GM19452 (cell line): Measurements from ENCODE around the gene NOP10.
"Not testable (repeated sequence)": the region's sequence is repeated elsewhere in the genome, so short reads cannot be mapped to it uniquely, and the experiment has no call there.

Experiments used
- ATAC-seq: cut with Tn5 transposase; IDR thresholded peaks from one replicate; pipeline ENCODE4 v1.9.1; 2021; ENCODE audit not compliant: unreplicated experiment

Gene NOP10

DNA sequence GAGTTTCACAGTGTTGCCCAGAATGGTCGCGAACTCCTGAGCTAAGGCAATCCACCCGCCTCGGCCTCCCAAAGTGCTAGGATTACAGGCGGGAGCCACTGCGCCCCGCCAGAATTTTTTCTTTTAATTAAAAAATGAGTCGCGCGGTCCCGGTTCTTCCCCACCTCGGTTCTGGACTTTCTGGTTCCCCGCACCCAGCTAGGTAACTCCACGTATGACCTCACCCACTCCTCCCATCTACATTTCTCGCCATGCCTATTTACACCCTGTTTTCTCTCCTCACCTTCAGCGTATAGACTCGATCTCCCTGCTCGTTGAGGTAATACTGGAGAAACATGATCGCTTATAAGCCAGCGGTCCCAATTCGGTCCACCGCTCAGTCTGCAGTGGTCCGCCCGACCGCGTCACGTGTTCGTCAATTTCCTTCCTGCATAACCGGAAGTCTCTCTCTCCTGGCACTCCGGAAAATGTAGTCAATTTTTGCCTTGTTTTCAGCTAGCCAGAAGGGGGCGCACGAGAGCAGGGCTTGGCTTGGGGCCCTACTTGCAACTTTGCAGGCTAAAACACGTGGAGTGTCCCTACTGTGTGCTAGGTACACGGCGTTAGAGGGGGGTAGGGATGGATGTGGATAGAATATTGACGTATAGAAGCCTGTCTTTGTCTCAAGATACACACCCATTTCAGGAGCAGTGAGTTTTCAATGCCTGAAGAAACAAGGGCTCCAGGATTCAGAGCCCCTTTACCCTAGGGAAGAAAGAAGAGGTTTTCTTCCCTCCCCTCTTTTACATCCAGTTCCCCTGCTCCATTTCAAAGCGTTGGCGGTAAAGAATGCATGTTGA is at the start of gene NOP10, which contains the start of gene NUTM1:
Gene NOP10 (minus strand): TSS at position 400 of the 839 bp plus-strand sequence. CDS start 63 bp downstream, at position 337.
Gene NUTM1 (plus strand): TSS at position 579 of the 839 bp plus-strand sequence. CDS start 382 bp downstream, outside the sequence.
- ATAC-seq = peak; percentile 89

DNA sequence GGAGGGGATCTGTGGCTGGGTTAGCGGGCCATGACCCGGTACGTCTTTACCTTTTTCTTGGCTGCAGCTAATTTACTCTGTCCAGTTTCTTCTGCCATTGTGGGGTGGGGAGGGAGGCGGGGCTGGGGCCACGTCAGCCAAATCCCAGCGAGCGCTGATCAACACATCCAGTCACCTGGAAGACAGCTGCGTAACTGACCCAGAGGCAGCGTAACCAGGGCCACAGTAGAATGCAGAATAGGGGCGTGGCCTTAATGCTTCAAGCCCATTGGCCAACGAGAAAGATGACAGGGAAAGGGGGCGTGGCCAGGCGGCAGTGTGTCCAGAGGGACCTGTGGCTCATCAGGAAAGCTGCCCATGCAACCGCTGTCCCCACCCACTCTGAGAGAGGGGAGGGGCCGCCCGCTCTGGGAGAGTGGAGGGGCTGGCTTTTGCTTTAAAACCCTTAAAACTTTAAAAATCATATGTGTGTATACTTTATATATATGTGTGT is 46.7 kb upstream of the NOP10 start:
- not testable (repeated sequence) for ATAC-seq

DNA sequence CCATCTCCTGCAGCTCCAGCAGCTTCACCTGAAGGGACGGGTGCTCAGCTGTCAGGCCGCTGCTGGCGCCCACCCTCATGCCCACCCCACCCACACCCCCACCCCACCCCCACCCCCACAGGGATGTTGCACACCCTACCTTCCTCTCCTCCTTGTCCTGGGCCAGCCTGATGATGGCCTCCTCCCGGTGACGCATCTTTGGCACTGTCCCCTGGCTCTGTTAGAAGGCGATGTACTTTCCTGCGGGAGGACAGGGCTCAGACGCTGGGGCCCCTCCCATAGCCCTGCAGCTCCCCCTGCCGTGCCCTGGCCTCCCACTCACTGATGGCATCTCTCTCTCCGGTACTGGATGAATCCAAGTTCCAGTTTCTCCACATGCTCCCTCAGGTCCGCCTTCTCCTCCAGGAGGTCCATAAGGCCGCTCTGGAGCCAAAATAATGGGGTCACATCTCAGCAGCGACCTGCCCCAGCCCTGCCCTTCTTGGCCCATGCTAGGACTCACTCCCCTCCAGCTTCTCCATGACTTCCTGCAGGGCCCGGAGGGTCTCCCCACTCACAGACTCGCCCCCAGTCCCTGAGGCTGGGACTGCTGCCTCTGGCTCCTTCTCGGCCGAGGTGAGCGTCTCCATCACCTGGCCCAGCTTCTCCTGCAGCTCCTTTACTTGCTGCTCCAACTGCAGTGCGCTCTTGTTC is 39.0 kb upstream of the NOP10 start:
- ATAC-seq = not testable (repeated sequence)

DNA sequence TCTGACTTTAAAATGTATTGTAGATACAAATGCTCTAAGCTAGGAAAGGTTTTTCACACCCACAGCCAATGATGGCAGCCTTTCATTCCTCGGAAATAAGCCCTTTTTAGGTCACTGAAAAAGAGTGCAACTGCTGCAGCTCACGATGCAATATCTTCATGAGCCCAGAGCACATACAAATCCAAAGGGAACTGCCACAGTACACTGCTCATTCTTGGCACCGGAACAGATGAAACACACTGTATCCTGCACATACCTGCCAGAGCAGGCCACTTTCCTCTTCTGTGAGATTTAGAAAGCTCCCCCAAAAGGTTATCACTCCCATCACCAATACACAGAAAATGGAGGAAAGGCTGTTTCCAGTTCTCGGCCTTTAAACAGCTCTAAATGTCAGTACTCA is 37.6 kb upstream of the NOP10 start:
- ATAC-seq = not testable (repeated sequence)

DNA sequence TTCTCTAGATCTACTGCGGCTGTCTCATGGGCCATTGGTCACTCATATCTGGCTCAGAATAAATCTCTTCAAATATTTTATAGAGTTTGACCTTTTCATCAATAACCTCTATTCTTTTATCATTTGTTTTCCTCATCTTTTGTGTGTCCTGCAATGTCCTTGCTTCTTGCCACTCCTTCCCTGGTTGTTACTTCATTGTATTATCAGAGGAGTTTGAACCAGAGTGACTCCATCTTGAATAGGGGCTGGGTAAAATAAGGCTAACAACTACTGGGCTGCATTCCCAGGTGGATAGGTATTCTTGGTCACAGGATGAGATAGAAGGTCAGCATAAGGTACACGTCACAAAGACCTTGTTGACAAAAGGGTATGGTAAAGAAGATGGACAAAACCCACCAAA is 33.9 kb upstream of the NOP10 start:
- ATAC-seq = no peak

DNA sequence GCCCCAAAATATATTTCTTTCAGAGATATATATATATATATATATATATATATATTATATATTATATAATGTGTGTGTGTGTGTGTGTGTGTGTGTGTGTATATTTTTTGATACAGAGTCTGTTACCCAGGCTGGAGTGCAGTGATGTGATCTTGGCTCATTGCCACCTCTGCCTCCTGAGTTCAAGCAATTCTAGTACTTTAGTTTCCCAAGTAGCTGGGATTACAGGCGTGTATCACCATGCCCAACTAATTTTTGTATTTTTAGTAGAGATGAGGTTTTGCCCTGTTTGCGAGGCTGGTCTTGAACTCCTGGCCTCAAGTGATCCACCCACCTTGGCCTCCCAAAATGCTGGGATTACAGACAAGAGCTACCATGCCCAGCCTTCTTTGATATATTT is 32.6 kb upstream of the NOP10 start:
- not testable (repeated sequence) for ATAC-seq

DNA sequence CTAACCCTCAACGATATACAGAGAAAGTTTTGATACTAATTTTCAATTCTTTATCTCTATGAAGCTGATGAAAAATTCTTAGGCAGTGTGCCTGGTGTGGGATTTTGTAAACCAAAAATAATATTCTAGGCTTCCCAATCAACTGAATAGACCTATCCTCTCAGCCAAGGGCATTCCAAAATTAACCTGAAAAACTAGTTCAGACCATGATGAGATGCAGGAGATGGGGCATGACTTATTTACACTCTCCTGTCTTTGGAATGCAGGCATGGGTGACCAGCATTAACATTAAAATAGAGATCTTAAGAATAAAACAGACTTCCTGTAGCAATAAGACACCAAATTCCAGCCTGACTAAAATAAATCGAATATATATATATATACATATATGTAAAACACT is 31.9 kb upstream of the NOP10 start:
- no peak for ATAC-seq

DNA sequence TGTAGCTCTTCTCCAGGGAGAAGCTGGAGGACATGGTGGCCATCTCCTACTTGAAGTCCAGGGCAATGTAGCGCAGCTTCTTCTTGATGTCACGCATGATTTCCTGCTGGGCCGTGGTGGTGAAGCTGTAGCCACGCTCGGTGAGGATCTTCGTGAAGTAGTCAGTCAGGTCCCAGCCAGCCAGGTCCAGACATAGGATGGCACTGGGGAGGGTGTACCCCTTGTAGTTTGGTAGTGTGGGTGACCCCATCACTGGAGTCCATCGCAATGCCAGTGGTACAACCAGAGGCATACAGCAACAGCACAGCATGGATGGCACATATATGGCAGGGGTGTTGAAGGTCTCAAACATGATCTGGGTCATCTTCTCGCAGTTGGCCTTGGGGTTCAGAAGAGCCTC is 31.0 kb upstream of the NOP10 start:
- ATAC-seq = no peak

DNA sequence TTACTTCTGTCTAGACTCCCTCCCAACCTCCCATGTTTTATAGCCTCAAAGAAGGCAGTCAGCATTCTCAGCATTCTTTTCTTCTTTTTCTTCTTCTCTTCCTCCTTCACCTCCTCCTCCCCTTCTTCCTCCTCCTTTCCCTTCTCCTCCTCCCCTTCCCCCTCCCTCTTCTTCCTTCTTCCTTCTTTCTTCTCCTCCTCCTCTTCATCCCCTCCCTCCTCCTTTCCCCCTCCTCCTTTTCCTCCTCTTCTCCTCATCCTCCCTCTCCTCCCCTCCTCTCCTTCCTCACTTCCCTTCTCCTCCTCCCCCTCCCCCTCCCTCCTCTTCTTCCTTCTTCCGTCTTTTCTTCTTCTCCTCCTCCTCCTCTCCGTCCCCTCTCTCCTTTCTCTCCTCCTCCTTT is 27.7 kb upstream of the NOP10 start:
- no peak for ATAC-seq

DNA sequence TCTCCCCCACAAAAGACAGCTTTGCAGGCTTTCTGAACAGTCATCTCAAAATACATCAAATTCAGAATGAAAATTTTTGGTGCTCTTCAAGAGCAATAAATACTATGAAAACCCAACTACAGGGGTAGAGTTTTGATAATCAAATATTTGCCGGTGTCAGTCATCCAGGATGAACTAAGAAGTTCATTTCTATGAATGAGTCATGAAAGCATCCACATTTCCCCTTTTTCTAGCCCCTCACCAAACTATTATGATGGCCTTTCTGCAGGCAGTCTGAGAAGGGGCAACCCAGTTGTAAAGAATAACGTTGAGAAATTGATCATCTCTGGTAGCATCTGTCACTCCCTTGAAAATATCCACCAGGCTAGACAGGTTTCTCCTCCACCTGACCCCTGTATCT is 27.2 kb upstream of the NOP10 start:
- no peak for ATAC-seq

DNA sequence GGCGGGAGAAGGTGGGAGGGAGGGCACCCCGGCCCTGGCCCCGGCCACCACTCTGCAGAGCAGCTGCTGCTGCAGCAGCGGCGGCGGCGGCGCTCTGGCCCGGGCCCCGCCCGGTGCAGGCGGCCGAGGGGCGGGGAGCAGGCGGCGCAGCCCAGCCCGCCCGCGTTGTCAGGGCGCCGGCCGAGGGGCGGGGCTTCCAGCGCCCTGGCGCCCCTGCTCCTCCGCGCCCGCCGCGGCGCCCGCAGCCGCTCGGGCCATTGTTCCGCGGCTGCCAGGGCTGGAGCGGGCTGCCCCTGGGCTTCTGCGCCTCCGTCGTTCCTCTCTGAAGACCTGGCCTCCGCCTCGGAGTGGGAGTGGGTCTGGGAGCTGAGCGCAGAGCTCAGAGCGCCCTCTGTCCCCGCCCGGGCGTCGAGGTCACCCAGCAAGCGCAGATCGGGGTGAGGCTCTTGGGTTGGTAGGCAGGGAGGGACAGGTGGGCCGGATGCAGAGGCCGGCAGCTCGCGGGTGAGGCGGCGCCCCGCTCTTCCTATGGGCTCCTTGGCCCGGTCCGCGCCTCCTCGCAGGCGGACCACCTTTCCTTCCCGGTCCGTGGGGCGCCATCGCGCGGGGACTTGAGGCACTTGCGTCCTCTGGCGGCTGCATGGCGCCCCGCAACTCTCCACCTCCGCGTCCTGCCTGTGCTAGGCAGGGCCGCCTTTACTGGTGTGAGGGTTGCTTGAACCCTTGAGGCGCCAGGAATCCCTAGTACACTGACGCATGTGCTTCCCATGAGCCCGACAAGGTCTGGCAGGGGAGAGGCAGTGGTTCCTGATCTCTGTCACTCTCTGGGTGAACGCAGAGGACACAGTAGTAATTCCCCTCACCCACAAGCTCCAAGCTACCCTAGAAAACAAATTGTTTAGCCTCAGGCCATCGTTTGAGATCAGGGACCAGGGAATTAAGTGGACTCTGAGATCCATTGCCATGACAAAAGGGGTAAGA is 24.5 kb upstream of the NOP10 start, which contains the start of gene LPCAT4:
Gene LPCAT4 (minus strand): TSS at position 96 of the 981 bp plus-strand sequence. CDS start 96 bp downstream, outside the sequence.
- peak; percentile 78 for ATAC-seq

DNA sequence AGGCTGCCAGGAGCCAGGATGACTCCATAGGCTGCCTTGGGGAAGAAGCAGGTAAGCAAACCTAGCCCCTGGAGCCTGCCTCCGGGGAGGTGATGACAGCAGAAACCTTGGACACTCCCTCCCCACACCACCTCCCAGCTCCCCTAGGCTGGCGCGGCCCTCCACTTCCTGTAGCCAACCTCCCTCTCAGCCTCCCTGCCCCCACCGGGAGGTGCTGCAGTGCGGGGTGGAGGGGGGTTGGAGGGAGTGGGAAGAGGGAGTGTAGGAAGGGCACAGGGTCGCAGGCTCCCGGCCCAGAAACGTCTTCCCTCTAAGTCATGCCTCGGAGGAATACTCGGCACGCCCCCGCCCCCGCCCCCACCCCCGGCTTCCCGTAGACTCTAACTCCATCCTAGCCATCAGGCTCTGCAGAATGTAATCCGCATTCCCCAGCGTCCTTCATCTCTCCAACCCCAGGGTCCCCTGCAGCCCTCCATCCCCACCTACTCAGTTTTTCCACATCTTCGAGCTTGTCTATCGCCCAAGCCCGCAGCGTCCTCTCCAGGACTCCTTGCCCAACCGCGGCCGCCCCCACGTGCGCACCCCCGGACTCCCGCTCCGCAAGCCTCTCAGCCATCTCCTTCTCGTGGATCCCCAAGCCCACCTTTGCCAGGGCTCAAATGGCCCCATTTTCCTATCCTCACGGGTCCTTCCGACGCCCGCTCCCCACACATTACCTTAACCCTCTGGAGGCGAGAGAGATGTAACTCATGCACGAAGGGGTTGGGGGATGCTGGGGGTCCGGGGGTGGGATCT is 23.5 kb upstream of the NOP10 start:
- no peak for ATAC-seq

DNA sequence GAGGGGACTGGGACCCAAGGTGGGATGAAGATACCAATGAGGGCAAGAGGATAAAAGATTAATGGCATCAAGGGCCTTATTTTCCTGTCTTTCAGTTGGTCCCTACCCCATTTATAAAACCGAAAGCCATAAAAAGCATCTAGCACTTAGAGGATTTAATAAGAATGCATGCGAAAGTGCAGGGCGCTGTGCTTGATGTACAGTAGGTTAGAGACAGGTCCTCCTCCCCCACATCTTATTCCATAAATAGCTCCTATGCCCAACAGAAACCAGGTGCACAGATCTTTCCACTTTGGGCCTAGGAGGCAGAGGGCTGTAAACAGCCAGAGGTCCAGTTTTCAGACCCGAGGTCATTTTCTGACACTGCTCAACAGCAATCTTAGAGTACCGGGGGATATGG is 22.9 kb upstream of the NOP10 start:
- no peak for ATAC-seq

DNA sequence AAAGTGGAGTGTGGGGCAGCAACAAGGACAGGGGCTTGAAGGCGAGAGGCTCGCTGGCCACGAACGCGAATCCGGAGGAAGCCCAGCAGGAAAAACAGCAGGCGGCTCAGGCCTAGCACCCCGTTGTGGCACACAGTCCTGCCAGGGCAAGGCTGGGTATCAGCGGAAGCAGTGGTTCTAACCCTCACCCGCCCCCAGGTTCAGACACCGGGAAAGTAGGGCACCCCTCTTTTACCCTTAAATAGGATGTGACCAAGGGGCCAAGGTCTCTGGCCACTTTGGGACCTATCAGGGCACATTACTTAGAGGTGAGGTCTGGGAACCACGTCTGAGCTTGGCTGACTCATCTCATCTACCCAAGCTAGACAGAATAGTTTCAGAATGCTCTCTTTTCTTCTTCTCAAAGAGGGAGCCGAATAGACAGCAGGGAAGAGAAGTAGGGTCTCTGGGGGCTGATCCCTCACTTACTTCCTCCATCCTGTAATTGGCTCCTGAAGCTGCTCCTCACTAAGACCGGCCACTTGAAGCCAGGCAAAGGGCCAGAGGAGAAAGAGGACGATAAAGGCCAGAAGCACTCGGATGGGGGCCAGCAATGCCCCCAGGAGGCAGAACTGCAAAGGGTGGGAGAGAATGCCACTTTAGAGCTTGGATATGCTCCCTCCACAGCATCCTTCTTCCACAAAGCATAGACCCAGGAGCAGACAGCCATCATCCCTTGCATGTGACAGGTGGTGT is 22.3 kb upstream of the NOP10 start:
- no peak for ATAC-seq

DNA sequence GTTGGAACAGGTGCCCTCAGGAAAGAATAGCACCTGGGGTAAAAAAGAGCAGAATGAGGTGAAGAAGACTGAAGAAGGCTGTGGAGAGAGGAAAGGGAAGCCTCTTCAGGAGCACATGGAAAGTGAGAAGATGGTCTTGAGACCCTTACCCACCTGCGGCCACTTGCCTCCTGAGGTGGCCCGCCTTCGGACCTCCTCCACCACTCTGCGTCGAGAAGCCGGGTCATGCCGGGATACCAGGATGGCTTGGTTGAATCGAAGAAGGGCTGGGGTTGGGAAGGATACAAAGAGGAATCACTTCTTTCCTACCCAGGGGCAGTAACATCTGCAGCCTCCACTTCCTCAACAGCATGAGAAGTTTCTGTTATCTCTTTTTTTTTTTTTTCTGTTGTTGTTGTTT is 21.1 kb upstream of the NOP10 start:
- ATAC-seq = no peak

DNA sequence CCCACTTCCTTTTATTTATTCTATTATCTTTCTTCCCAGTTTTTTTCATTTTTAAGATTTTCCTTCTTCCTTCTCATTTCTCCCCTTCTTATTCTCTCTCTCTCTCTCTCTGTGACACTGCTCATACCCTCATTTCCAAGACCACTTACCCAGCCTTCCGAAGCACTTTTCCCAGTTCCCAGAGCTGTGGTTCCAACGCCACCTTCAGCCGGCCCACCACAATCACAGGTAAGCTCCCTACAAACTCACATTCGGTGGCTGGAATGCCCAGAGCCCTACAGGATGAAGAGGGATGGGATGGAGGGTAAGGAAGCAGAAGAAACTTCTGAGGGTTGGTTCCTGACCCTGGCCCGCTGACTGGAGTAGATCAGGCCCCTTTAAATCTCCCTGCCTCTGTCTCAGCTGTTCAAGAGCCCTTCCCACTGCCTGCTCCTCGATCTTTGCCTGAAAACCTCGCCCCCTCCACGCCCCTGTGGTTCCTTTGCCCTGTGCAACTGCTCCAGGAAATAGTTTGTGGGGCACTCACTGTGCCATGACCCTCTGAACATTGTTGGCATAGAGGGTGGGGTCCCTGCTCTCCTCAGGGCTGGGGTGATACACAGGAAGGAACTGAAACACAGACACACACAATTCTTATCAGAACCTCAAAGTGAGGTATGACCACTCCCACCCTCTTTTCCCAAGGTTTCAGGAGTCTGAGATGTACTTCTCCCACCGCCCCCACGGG is 19.3 kb upstream of the NOP10 start:
- no peak for ATAC-seq

DNA sequence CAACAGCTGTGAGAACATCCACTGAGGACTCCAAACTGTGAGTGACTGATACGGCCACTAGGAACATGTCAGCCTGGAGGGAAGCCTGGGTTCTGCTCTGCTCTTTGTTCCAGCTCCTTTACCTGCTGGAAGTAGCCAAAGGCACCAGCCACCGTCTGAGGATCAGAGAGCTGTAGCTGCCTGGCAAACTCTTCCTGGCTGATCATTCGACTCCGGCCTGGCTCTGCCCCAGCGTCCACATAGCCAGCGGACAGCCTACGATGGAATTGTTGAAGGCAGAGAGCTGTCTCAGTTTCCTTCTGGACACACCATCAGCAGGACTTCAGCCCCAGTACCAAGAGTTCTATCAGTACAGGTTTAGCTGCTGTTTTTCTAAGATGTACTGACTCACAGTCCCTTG is 18.3 kb upstream of the NOP10 start:
- ATAC-seq = no peak

DNA sequence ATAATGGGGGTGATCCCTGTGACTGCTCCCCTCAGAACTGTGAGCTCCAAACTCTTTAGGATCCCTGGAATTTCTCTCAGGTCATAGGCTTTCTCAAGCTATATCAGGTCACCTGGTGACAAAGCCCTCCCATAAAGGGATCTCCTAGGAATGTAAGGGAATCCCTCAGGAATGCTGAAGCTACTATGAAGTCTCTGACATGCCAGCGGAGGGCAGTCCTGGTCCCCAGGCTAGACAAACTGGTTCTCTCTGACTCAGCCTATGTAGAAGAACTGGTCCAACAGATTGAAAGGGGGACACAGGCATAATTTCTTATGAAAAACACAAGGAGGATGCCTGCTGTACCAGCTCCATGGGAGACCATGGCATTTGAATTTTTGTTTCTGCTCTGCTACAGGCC is 17.4 kb upstream of the NOP10 start:
- ATAC-seq = no peak

DNA sequence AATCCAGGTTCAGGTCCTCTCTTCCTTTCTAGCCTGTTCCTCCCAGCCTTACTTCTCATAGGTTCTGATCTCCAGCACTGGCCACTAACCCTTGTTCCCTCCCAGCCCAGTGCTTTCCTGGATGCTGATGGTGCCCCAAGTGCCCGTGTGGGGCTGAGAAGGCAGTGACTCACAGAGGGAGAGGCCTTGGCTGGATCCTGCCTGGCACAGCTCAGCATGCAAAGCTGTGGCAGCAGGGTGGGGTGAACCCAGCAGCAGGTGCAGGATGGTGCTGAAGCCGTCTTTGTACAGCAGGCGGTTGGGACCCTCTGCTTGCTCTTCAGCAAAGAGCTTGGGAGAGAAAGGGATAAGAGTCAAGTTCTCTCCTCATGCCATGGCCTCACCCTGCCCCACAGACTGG is 16.5 kb upstream of the NOP10 start:
- ATAC-seq = no peak
